ENCODE results near the gene CELA3A.
"Not testable (repeated sequence)": the region's sequence is repeated elsewhere in the genome, so short reads cannot be mapped to it uniquely, and the experiment has no call there.

The CELA3A gene, protein sequence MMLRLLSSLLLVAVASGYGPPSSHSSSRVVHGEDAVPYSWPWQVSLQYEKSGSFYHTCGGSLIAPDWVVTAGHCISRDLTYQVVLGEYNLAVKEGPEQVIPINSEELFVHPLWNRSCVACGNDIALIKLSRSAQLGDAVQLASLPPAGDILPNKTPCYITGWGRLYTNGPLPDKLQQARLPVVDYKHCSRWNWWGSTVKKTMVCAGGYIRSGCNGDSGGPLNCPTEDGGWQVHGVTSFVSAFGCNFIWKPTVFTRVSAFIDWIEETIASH

DNA sequence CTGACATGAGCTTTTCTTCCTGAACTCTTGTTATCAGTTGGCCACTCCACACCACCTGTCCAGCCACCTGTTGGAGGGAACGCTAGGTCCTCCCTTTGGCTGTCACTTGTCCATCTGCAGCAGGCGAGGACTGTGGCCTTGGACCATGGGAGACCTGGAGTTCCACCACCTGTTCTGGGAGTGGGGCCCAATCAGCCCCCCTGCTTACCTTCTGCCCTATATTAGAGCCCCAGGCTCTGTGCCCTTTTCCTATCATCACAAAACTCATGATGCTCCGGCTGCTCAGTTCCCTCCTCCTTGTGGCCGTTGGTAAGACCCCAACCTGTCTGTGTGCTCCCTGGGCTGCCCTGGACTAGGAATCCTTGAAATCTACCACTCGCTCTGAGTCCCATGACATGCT lies at the start of gene CELA3A:
Gene CELA3A, plus strand, starts transcription at position 249 of the 400 bp plus-strand sequence. Its CDS starts 18 bp downstream, at position 267.
- DNase-seq (ENCODE audit: low read depth), result no peak

DNA sequence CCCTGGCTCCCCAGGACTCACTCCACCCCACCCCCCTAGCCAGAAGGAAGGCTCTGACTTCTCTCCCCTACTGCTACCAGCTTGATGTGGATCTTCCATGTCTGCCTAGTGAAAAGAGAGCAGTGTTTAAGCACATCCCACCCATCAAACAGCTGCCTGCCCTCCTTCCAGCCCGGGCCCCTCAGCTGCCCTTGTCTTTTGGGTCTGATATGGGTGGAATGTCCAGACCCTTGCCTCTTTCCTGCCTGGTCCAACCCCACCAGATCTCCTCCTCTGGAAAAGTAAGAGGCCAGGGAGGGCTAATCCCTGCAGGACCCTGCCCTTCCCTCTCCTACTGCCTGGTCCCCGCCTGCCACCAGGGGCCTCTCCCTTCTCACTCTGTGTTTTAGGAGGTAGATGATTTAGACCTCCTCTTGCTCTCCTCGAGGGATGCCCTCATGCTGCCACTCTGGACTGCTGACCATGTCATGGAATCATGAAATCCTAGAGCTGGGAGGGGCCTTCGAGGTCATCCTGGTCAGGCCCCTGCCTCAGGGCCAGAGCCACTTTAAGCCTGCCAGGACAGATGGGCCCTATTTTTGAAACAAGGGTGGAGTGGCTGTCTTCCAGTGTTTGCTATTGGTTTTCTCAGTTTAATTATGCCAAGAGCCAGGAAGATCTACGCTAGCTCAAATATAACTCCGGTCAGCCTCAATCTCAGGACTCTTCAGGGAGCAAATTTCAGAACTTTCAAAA lies 48.5 kb upstream of the CELA3A start:
- DNase-seq (ENCODE audit: low read depth), result no peak

- DNase-seq (ENCODE audit: low read depth), result no peak
These were observed 46.4 kb upstream of the CELA3A start for GRCh38 chr1:21955058-21955457.

- DNase-seq (ENCODE audit: low read depth), result no peak
These were observed 45.8 kb upstream of the CELA3A start for GRCh38 chr1:21955501-21956281.

DNA sequence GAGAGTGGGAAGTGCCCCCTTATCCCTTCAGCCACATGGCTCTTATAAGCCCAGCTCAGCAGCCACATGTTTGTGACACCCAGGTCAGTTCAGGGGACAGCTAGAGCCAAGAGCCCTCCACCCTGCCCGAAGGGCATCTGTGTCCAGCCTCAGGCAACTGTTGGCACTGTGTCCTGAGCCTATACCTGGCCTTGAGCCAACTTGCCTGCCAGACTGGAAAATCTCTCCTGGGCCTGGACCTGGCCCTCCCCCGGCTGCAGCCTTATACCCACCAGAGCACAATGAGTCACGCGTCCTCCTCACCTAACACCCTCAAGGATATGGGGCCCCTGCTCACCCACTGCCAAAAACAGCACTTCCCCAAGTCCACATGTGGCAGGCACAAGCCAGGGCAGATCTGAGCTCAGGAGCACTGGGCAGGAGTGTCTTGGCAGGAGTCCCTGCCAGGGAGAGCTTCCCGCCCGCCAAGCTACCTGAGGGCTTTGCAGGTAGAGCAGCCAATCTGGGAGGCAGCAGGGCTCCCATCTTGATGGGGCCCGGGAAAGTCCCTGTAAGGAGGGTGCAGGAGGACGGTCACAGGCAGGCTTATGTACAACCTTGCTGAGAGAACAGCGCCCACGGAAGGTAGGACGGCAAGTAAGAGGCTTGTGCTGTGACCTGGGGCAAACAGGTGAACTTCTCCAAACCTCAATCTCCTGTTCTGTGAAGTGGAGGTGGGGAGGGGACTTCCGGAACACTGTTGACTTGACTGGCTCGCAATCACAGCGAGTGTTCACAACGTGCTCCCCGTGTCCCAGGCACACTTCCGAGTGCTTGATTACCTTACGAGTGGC lies 44.5 kb upstream of the CELA3A start:
- DNase-seq (ENCODE audit: low read depth), result no peak

DNA sequence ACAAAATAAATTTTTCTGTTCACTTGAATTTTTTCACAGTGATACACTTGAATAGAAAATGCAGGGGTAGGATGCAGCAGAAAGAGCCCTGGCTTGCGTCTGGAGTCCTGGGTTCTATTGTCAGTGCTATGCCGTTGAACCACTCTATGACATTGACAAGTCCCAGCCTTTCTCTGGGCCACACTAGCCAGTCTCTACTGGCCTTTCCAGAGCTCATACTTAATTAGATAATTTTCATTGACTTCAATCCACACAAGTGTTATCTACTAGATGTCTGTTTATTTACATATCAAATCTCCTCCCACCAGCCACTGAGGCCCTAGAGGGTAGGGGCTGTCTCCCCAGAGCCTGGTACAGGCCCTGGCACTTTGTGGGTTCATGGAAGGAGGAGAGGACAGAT lies 40.1 kb upstream of the CELA3A start:
- DNase-seq (ENCODE audit: low read depth), result no peak

- DNase-seq (ENCODE audit: low read depth), result no peak
These were observed 39.7 kb upstream of the CELA3A start for GRCh38 chr1:21961799-21962198.

DNA sequence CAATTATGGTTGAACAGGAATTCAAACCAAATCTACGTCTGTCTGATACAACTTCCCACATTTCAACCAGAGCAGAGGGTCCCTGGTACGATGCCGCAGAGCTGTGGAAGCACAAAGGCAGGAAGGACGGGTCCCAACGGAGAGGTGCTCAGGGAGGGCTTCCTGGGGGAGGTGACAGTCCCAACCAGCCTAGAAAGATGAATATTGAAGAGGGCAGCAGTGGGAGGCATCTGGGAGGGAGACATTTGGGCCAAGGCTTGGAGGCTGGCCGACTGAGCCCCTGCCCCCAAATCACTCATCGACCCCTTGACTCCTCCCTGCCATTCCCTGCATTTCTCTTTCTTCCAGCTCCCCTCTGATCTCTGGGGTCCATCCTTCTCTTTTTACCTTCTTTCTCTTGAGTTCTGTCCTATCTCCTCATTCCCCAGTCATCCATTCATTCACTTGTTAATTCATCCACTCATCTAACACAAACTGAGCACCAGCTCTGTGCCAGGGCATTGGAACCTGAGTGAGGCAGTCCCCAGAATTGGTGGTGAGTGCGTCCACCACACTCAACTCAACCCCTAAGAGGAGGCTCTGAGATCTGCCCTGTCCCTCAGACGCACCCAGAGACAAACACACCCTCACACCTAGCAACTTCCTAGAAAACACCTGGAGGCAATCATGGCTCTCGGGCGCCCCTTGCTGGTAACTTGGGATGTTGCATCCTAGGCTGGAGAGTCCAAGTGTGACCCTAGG lies 37.8 kb upstream of the CELA3A start:
- DNase-seq (ENCODE audit: low read depth), result peak; percentile 30

DNA sequence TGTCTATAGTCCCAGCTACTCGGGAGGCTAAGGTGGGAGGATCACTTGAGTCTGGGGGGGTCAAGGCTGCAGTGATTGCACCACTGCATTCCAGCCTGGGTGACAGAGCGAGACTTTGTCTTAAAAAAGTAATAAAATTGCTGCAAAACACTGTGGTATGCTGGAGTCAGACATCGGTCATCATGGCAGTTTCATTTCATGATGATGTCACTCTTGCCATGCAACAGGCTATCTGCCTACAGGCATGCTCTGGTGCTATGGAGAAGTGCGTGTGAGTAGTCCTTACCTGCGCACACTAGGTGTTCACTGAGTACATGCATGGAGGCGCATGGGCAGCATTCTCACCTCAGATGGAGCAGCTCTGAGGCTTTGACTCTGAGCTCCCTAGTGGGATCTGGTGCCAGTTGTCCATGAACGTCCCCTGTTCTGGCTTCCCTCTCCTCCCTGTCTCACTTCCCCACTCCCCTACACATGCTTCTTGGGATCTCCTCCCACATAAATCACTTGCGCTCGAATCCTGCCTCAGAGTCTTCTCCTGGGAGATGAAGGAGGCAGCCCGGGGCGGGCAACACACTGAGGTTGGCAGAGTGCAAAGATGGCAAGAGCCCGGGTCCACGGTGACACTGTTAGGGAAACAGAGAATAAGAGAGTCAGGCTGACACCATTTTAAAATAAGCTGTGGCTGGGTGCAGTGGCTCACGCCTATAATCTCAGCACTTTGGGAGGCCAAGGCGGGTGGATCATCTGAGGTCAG lies 35.0 kb upstream of the CELA3A start:
- no peak for DNase-seq (ENCODE audit: low read depth)

- DNase-seq (ENCODE audit: low read depth), result not testable (repeated sequence)
These were observed 34.2 kb upstream of the CELA3A start for GRCh38 chr1:21967216-21967615.

- DNase-seq (ENCODE audit: low read depth), result not testable (repeated sequence)
These were observed 32.4 kb upstream of the CELA3A start for GRCh38 chr1:21969066-21969465.

DNA sequence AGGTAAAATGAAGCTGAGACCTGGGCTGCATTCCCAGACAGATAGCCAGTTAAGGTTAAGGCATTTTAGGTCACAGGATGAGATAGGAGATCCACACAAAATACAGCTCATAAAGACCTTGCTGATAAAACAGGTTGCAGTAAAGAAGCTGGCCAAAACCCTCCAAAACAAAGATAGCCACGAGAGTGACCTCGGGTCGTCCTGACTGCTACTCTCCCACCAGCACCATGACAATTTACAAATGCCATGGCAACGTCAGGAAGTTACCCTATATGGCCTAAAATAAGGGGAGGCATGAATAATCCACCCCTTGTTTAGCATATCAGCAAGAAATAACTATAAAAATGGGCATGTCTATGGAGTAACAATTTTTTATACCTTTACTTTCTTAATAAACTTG lies 30.9 kb upstream of the CELA3A start:
- DNase-seq (ENCODE audit: low read depth), result not testable (repeated sequence)

DNA sequence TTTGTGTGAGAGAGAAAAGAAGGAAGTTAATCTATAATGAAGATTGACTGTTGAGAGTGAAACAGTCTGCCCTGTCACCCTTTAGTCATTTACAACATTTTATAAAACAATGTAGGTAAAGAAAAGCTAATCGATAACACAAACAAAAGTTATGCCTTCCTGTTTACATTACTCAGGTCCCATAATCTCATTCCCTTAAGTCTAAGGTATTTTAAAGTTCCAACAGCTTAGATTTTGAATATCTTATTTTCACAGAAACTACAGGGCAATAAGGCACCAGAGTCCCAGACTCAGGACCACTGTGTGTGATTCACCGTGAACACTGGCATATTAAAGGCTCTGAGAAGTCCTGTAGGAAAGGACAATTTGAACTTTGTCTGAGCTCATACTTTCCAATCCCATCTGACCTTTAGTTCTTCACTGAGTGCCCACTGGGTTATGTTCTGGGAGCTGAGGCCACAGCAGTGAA lies 28.4 kb upstream of the CELA3A start:
- DNase-seq (ENCODE audit: low read depth), result not testable (repeated sequence)

DNA sequence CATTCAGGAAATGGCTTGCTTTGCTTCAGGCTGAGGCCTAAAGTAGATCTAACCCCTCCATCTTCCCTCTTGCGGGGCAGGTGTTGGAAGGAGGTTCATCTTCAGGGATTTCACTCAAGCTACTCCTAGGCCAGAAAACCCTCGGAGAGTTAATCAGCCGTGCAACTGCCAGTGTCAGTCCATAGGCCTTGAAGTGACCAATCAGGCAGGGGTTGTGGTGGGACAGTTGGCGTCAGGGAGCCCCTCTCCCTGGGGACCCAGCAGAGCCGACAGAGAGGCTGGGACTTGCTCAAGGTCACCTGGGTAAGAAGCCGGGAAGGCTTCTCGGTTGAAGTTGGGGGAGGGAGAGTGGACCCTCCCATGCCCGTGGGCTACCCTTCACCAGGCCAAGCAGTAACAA lies 27.5 kb upstream of the CELA3A start:
- not testable (repeated sequence) for DNase-seq (ENCODE audit: low read depth)

DNA sequence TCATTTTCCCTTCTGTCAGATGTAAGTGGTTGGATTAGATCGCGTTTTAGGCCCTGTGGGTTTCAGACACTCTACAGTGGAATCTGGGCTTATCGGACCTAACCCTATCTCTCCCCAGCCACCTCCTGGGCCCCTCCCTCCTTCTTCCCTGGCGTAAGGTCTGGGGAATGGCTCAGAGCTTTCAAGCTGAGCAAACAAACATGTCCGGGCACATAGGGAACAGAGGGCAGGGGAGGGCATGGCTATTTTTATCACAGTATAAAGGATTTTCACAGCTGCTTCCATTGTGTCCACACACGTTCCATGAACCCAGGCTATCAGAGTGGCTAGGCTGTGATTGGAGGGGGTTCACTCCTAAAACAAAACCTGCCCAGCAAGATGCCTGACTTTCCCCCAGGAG lies 26.8 kb upstream of the CELA3A start:
- DNase-seq (ENCODE audit: low read depth), result not testable (repeated sequence)

DNA sequence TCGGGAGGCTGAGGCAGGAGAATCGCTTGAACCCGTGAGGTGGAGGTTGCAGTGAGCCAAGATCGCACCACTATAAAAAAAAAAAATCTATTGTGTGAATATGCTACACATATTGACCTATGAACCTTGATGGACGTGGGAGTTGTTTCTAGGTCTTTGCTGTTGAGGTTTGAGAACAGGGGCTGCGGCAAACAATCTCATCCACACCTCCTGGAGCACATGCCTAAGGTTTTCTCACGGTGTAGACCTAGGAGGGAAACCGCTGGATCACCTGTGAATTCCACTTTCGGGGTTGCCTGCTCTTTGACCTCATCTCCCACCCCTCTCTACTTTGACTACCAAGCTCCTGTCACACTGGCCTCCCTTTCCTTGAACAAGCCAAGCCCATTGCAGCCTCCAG lies 26.2 kb upstream of the CELA3A start:
- DNase-seq (ENCODE audit: low read depth), result not testable (repeated sequence)

DNA sequence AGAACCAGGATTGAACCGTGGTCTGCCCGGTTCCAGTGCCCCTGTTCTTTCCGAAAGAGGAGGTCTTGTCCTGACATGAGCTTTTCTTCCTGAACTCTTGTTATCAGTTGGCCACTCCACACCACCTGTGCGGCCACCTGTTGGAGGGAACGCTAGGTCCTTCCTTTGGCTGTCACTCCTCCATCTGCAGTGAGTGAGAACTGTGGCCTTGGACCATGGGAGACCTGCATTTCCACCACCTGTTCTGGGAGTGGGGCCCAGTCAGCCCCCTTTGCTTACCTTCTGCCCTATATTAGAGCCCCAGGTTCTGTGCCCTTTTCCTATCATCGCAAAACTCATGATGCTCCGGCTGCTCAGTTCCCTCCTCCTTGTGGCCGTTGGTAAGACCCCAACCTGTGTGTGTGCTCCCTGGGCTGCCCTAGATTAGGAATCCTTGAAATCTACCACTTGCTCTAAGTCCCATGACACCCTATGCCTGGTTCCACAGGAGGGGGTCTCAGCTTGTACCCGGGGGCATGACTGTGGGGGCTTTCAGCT lies 24.7 kb upstream of the CELA3A start, which contains the start of gene CELA3B:
Gene CELA3B, plus strand, starts transcription at position 320 of the 537 bp plus-strand sequence. Its CDS starts 18 bp downstream, at position 338.
- DNase-seq (ENCODE audit: low read depth), result not testable (repeated sequence)

DNA sequence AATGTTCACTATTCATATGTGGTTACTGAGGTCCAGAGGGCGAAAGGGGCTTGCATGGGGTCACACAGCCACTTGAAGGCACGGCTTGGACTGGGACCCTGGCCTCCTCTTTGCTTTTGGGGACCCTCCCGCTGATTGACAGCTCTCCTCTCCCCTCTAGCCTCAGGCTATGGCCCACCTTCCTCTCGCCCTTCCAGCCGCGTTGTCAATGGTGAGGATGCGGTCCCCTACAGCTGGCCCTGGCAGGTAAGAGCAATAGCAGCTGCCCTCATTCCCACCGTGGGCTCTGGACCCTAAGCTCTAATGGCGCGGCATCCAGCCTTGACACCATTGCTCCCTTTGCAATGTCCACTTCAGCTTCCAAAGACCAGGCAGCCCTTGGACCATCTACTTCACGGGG lies 23.2 kb upstream of the CELA3A start:
- not testable (repeated sequence) for DNase-seq (ENCODE audit: low read depth)

DNA sequence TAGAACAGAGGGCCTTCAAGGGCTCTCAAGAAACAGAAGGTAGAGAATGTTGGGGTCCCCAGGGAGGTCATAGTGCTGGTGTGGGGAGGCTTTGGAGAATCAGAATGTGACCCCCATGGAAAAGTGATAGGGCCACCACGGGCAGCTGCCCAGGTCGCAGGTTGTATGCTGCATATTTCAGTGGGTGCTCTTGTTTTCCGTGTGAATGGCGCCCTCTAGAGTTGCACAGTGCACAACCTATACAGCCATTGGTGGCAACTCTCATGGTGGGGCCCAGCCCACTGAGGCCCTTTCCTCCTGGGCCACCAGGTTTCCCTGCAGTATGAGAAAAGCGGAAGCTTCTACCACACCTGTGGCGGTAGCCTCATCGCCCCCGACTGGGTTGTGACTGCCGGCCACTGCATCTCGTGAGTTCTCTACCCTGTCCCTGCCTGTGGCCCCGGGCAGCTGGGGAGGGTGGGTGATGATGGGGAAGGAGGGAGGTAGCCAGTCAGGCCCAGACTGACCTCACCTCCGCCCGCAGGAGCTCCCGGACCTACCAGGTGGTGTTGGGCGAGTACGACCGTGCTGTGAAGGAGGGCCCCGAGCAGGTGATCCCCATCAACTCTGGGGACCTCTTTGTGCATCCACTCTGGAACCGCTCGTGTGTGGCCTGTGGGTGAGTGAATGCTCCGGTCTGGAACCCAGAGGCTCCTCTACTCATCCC lies 20.8 kb upstream of the CELA3A start:
- DNase-seq (ENCODE audit: low read depth), result not testable (repeated sequence)
